Activated T-cell treated with anti-CD3 and anti-CD28 coated beads, Interleukin-2, amount 50 U/mL, for 48 hours (primary cell): ENCODE measurements around the gene LRRC42.

Source experiments
- DNase-seq, 2 experiments: peaks; one replicate each; pipeline ENCODE4 v3.0.0-alpha.2; 2020

Gene LRRC42

DNA sequence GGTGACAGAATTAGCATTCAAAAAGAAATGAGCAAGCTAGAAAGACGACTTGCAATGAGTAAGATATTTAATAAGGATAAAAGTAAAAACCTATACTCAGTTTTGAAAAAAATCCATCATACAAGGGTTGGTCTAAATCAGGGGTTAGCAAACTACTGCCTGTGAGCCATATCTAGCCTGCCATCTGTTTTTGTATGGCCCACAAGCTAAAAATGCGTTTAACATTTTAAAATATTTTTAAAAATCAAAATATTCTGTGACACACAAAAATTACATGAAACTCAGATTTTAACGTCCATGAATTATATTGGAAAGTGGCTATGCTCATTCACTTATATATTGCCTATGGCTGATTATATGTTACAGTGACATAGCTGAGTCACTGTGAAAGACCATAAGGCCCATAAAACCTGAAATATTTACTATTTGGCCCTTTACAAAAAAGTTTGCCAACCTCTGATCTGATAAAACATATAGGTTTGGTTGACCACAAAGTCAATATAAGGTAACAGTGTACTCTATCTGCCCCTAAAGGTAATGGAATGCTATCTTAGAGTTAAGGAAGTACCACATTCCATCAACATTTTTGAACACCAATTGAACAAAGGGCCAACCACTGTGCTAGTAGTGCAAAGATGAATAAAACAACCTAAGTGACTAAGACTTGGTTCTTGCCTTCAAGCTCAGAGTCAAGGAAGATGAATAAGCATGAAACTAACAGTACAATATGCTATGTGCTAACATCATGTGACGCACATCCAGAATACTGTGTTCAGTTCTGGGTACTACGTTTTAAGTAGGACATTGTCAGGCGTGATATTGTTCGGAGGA is 3.8 kb upstream of the LRRC42 start:
- no peak for DNase-seq

DNA sequence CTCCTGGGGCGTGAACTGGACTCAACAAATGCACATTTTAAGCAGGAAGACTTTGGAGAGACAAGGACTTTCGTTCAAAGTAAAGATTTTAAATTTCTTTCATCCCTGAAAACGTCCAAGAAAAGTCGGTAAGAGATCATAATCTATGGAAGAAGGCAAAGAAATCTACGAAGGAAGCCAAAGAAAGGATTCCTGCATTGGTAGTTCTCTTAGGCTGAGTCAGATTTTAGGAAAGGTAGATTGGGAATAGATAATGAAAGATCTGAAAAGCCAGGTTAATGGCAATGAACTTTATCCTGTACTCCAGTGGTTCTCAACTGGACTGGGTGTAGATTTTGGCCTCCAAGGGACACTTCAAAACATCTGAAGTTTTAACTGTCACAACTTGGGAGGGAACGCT is 3.1 kb upstream of the LRRC42 start:
- no peak for DNase-seq

DNA sequence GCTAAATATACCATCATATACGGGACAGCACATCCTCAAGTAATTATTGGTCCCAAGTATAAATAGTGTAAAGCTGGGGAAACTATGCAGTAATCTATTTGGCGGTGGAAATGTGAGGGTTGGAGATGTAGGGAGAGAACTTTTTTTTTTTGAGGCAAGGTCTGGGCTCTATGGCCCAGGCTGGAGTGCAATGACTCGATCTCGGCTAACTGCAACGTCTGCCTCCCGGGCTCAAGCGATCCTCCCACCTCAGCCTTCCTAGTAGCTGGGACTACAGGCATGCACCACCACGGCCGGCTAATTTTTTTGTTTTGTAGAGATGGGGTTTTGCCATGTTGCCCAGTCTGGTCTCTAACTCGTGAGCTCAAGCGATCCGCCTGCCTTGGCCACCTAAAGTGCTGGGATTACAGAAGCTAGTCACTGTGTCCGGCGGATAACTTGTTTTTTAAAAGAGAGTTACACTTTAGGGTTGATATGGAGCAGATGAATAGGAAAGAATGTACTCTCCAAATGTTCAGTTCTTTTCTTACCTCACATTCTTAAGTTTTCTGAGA is 2.6 kb upstream of the LRRC42 start:
- DNase-seq = no peak

DNA sequence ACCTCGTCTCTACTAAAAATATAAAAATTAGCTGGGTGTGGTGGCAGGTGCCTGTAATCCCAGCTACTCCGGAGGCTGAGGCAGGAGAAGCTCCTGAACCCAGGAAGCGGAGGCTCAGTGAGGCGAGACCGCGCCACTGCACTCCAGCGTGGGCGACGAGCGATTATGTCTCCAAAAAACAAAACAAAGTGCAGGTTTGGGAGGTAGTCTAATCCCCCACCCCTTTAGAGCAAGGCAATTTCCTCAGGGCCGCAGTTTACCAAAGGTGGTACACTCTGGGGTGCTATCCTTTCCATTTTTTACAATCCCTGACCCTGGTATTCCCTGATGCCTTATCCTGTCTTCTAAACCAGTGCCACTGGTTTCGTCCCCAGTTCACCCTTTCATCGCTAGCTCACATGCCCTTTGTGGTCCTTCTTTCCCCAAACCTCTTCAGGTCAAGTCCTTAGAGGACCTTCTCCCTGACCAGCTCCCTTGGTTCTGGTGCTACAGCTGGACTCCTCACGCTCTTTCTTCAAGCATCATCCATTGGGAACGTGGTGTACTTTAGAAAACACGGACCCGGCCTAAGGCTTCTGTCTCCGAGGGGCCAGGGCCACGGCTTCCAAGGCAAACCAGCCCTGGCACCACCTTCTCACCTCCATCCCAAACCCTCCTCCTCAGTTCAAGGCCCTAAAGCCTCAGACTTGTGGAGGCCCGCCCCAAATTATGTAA is 1.5 kb upstream of the LRRC42 start:
- peak in 1 of 2 experiments; percentile 34 for DNase-seq

DNA sequence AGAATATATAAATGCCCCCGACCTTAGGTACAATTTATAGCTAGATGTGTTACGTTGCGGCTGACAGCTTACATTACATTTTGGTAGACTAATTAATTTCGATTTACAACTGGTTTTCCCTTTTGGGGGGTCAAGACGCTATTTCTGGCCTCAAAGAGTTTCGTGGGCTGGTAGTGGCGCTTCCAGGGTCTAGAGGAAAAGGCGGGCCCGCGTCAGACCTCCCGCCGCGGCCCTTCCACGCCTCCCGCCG is 1.0 kb upstream of the LRRC42 start:
- DNase-seq = no peak

DNA sequence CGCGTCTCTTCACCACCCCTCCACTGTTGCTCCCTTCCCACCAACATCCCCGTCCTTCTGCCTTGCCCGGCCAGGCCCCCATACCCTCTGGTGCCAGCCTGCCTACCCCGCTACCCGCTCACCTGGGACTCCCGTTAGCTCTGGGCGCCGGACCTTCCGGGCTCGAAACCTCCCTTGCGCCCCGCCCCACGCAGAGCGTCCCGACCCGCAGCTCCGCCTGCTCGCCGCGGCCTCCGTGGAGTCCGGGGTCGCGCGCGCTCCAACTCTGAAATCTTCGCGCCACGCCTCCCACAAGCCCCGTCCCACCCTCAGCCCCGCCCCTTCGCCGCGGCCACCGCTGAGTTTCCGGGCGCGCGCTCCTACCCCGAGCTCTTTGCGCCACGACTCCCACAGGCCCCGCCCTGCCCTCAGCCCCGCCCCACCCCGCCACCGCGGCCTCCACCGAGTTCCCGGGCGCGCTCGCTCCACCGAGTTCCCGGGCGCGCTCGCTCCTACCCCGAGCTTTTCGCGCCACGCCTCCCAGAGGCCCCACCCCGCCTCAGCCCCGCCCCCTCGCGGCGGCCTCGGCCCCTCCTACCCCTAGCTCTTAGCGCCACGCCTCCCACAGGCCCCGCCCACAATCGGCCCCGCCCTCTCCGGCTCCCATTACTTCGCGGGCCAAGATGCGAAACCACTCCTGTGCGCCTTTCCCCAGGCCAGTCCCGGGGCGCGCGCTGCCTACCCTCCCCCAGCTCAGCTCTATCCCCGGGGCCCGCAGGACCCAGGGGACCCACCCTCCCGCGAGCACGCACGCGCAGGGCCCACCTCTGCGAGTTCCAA is 508 bp upstream of the LRRC42 start, which contains the start of gene IFT25:
TSS of gene IFT25 (minus strand) at position 267 of the 819 bp plus-strand sequence. CDS start 5,617 bp downstream, outside the sequence.
- DNase-seq = peak; percentile 99

DNA sequence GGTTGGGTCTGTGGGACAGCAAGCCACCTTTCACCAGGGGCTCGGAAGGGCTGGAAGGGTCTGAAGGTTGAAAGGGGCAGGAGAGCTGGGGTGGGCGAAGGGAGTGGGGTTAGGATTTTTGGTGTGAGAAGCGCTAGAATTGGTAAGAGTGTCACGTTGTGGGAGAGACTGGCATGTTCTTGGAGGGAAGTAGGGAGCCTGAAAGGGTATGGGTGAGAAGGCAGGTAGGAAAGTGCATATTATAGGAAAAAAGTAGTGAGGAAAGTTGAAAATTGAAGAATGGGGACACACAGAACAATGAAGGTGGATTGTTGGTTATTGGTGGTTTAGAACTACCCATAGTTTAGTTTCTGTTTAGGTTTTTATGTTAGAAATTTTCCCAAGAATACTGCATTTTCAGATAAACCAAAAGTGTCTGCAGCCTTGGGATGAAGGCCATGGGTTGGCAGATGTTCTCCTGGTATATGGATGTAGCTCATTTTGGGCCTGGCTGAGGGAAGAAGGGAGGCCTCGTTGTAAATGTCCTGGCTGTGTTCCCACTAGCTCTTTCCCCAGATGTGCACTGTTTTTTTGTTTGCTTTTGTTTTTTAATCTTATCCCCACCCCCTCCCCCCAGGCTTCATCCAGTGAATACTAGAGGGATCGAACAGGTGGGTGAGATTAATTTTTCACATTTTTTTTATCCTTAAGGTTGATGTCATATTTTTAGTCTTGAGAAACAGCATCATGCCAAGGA is 1.2 kb downstream of the LRRC42 start:
- DNase-seq = no peak

DNA sequence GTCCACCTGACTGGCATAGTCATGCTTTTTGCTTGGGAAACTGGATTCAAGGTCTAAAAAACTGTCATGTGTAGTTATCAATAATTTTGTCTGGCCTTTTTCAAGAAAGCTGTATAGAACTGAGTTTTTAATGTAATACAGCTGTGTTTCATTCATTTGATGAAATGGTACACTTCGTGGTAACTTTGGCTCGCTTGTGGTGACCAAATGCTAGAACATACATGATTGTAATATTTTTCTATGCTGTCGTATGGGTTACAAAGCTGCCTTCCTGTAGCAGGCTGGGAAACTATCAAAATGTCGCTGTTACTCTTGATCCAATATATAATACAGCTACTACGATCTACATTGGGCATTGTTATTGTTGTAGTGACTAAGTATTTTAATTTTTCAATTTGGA is 2.1 kb downstream of the LRRC42 start:
- no peak for DNase-seq

DNA sequence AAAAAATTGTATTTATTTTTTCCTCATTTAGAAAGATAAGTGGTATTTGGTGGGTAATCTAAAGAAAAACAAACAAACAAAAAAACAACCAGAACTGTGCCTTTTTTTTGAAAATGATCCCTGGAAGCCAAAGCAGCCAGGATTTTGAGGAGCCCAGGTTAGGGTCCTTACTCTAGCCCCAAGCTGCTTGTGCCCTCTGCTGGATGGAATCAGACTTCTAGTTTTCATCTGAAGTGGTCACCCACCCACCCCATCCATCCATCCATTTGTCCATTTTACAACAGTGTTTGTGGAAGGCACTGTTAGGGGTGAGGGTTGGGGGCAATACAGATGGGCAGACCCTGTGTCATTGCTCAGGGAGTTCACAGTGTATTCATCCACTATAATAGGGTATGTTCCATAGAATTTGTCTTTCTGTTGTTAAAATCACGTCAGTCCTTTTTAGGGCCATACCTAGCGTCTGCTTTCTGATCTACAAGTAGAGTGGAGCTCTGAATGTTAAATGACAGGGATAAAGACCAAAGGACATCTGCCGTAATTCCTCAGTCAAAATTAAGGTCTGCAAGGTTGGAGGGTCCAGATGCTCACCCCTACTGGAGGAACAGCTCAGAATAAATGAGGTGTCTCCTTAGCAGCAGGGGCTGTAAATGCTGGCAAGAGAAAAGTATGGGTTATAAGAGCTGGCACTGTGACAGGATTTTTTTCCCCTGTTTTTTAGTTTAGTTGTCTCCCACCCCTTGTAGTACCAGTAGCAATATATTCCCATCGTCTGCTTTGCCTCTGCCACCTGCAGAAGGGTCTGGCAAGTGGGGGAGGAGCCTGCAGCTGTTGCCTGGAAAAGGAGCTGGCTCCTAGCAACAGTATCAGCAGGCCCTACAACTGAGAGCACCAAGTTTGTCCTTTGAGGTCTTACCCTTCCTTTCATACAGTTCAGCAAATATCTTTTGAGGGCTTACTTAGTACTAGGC is 3.2 kb downstream of the LRRC42 start:
- DNase-seq = peak; percentile 30 to 33

DNA sequence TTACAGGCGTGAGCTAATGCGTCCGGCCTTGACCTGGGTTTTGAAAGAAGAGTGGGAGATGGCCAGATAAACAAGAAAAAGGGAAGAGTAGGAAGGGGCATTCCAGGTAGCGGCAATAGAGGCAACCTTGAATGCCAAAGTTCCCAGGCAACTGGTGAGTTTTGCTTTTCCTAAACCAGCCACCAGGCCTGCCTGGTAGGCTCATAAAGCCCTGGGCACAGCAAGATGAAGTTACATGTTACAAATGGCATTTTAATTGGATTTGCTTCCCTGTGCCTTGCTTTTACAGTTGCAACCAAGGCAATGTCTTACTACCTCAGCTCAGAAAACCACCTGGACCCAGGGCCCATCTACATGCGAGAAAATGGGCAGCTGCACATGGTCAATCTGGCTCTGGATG is 5.5 kb downstream of the LRRC42 start:
- no peak for DNase-seq

DNA sequence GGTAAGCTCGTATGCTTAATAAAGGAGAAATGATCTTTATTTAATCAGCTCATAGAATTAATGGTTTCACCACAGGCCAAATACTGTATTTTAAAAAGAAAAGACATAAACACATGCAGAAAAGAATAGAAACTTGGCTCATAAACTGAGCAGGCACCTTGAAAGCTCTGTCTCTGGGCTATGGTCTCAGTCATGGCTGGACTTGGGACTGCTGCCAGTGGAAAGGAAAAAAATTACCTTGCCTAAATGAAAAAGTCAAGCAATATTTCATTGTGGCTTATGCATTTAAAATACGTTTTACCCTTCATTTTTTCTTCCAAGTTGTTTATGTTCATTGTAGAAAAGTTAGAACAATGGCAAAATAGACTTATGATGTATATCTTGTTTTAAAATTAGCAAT is 8.0 kb downstream of the LRRC42 start:
- no peak for DNase-seq

DNA sequence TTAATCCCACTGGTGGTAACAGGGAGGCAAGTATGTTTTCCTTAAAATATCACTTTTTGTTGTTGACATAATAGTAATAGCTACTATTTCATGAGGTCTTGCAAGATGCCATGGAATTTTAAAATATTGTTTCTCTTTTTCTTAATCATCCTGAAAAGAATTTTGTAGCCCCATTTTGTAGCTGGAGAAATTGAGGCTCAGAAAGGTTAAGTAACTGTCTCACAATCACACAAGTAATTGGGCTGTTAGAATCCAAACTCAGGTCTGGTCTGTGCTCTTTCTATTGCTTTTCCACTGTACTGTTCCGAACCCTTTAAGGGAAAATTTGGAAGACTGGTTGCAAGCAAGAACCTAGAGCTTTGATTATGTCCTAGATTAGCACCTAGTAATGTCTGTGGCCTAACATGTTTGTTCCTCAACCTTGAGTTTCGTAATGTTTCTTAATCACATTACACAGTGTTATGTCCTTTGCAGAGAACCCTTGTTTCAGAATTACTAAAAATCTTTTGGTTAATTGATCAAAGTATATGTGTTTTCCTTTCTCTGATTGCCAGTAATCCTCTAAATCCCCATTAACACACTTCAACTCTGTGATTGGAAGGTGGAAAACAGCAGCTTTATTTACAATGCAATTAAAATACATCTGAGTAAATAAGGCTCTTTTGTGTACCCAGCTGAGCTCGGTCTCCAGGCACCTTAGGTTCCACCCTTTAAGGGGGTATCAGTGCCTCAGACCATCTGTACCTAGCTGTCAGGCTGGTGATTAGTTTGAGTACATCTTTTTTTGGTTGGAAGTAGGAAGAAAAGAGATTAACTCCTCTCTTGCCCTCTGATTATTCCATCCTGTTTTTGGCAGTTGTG is 10.4 kb downstream of the LRRC42 start:
- no peak for DNase-seq

DNA sequence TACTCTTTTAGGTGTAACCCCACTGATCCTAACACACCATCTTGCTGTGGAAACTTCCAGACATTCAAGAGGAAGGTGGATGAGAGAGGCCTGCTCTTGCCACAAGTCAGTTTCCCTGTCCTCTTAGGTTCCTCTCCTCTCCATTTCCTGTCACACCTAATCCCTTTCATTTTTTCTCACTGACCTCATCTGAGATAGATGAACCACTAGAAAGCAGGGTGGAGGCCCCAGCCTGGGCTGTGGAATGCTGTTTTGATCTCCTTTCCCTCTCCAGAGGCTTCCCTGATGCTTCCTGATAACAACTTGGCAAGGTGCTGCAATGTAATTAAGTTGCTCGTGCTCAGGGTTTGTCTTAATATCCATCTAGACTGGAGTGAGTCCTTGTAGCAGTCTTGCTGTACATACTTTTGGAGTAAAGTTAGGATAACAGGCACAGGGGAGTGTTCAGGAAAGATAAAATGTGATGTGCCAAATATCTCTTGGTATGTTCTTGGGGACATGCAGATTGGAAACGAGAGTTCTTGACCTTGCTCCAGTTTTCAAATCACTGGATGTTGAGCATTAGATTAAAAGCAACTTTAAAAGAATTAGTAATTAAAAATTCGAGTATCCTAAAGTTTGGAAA is 11.2 kb downstream of the LRRC42 start:
- DNase-seq = no peak

DNA sequence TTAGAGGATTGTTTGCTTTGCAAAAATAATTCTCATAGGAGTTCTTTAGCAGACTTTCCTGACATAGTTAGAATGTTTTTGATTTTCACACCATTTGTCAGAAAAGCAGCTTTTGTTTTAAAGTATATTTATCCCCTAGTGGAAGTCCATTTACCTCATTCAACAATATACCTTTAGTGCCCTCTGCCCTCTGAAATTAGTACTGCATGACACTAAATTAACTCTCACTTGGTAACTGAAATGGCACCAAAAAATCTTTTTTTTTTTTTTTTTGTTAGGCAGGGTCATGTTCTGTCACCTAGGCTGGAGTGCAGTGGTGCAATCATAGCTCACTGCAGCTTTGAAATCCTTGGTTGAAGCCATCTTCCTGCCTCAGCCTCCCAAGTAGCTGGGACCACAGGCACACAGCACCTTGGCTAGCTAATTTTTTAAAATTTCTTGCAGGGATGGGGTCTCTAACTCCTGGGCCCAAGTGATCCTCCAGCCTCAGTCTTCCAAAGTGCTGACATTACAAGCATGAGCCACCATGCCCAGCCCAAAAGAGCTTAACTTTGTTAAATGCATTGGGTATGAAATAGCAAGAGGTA is 13.6 kb downstream of the LRRC42 start:
- no peak for DNase-seq

DNA sequence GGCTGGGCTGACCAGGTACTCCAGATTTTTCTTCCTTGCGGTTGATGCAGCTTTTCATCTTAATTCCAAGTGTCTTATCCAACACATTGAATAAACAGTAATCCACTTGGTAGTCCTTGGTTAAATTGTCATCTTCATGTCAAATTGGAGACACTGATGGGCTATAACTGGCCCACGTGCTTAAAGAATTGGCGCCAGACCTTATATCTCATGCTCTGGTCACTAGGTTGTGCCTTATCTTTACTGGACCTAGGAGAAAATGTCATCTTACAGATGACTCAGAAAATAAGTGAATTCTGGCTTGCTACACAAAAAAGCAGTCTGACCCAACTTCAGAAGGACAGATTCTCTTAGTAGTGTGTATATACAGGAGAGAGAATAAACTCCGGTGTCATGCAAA is 16.2 kb downstream of the LRRC42 start:
- DNase-seq = no peak

DNA sequence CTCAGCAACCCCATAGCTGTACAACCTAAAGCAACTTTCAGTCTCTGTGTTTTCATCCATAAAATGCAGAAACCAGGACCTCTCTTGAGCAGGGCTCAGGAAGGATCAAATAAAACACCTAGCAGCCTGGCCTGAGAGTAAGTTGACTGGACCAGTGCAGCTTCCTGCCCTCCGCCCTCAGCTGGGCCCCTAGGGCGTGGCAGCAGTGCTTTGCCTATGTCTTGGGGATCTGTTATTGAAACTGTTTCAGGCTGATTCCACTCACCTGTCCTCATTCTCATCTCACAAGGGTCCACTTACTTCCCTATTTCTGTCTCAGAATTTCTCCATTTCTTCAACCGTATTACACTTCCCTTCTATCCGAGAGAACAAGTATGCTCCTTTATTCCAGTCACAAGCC is 17.3 kb downstream of the LRRC42 start:
- DNase-seq = no peak

DNA sequence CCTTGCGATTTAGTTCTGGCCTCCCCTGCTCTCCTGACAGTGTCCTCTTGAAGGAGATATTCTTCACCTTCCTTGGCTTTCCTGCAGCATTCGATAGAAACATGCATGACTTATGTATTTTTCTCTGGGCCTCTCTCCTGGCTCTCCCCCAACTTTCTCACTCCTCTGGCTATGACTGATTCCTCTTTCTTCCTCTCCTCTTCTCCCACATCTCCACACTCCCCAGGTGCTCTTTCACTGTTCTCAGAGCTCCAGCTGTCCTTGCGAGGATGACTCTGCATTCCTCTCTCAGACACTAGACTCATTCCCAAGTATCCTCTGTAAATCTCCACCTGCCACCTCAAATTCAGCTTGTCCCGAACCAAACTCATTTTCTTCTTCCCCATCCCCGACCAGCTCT is 18.0 kb downstream of the LRRC42 start:
- no peak for DNase-seq

DNA sequence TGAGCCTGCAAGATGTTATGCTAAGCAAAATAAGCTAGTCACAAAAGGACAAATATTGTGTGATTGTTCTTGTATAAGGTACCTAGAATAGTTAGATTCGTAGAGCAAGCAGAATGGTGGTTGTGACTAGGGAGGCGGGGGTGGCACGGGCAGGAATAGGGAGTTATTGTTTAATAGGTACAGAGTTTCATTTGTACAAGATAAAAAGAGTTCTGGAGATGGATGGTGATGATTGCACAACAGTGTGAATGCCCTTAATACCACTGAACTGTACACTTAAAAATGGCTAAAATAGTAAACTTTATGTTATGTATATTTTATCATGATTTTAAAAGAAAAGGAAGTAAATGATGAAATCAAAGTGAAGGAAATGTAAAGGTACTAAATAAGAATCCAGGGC is 20.6 kb downstream of the LRRC42 start:
- DNase-seq = no peak

DNA sequence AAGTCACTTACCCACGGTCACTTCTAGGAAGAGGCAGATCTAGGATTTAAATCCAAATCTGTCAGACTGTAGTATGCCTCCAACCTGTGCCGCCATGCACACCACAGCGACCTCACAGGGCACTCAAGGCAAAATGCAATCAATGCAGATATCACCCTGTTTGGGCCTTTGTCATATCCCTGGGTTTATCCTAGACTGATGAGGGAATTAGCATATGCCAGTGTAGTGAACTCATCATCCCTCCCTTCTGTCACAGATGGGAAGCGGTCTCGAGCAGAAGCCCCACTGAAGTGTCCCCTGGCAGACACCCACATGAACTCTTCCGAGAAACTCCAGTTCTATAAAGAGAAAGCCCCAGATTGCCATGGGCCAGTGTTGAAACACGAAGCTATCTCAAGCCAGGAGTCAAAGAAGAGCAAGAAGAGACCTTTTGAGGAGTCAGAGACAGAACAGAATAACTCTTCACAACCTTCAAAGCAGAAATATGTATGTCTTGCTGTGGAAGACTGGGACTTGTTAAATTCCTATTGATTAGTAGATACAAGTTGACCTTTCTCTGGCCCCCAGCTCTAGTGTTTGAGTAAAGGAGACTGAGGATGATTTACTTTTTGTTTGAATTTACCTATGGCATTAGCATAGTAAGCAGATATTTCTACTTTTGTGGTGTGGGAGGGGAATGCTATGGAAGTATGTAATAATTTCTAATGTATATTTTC is 21.4 kb downstream of the LRRC42 start:
- DNase-seq = no peak
